Panc1 (cell line): Measurements from ENCODE around the gene ADAD2. TPM values are rescaled to one million over a fixed set of nuclear protein-coding genes. Genes with fewer than 3 reads are reported as not detected.

Source experiments
- ATAC-seq: fragments of 200-7000 bp; cut with Tn5 transposase; 2 replicates; pipeline ENCODE4 v1.9.1; 2020; ENCODE audit warnings: mild to moderate bottlenecking, moderate library complexity
- BruUV-seq: library from RNA; stranded (reverse); fragments of 400-500 nt; replicated peaks from 2 replicates; lab custom pipeline; 2021; lab: Mats Ljungman, UMichigan
- CTCF ChIA-PET: fragments of 300-600 bp; sonication (Branson Sonifier 250); formaldehyde crosslinking; loops from one replicate; lab custom pipeline; 2022; ENCODE audit warnings: antibody characterized with exemption; lab: Charles Lee
- POLR2A ChIA-PET: fragments of 300-600 bp; sonication (Branson Sonifier 250); formaldehyde crosslinking; loops from one replicate; lab custom pipeline; 2022; ENCODE audit warnings: antibody characterized with exemption; lab: Charles Lee
- DNase-seq: peaks from one replicate; pipeline ENCODE4 v3.0.0-alpha.2; 2010; ENCODE audit warnings: low read depth, low spot score
- H3K27ac ChIP-seq: 2 replicates; pipeline ENCODE4 v1.5.1; 2011; ENCODE audit warnings: mild to moderate bottlenecking, low read length, inconsistent platforms
- H3K27me3 ChIP-seq: fragments of 200-500 bp; sonication (Bioruptor generic); 2 replicates; pipeline ENCODE4 v1.6.0; 2014; ENCODE audit warnings: low read length, inconsistent platforms; ENCODE audit not compliant: control insufficient read depth, insufficient read depth
- H3K36me3 ChIP-seq: fragments of 200-500 bp; sonication (Bioruptor generic); 2 replicates; pipeline ENCODE4 v1.5.1; 2014; ENCODE audit warnings: inconsistent platforms, mild to moderate bottlenecking, low read length, moderate library complexity; ENCODE audit not compliant: control insufficient read depth, insufficient read depth
- H3K4me1 ChIP-seq: 2 replicates; pipeline ENCODE4 v1.5.1; 2011; ENCODE audit warnings: inconsistent platforms, mild to moderate bottlenecking, low read length, moderate library complexity; ENCODE audit not compliant: control insufficient read depth, insufficient read depth
- H3K4me3 ChIP-seq, 2 experiments: 2 replicates each; pipeline ENCODE4 v1.5.1; 2011 to 2012; ENCODE audit warnings: low read depth in 2 of 2, low read length in 2 of 2, mild to moderate bottlenecking in 2 of 2, inconsistent platforms in 1 of 2, moderate library complexity in 1 of 2
- H3K9me3 ChIP-seq: fragments of 200-500 bp; sonication (Bioruptor generic); 2 replicates; pipeline ENCODE4 v1.5.1; 2014; ENCODE audit warnings: low read depth, mild to moderate bottlenecking, inconsistent platforms, low read length, moderate library complexity; ENCODE audit not compliant: control insufficient read depth, insufficient read depth
- CTCF ChIP-seq: fragments of 450-650 bp; IDR thresholded peaks from 2 replicates; pipeline ENCODE4 v1.5.1; 2017; ENCODE audit warnings: mild to moderate bottlenecking
- POLR2AphosphoS5 ChIP-seq: IDR thresholded peaks from 2 replicates; pipeline ENCODE4 v1.6.1; 2012; ENCODE audit warnings: mild to moderate bottlenecking, low read depth, low read length, moderate library complexity
- SIN3A ChIP-seq: IDR thresholded peaks from 2 replicates; pipeline ENCODE4 v1.6.1; 2012; ENCODE audit warnings: low read depth, mild to moderate bottlenecking, low read length, moderate library complexity, borderline replicate concordance; ENCODE audit not compliant: insufficient read depth
- TCF7L2 ChIP-seq: IDR thresholded peaks from 2 replicates; pipeline ENCODE4 v1.6.1; 2011; ENCODE audit warnings: mild to moderate bottlenecking, low read depth, low read length, inconsistent platforms
- in situ Hi-C: cut with HindIII; loops from 2 replicates; pipeline ENCODE4 v1.10.0; 2016; ENCODE audit warnings: low sequenced_read_pairs, low pct_unique_long_range_greater_than_20kb
- intact Hi-C: fragments of 100-400 bp; cut with micrococcal nuclease; formaldehyde crosslinking; loops from one replicate; pipeline ENCODE4 v1.10.0; 2022; ENCODE audit not compliant: unreplicated experiment
- total RNA-seq: library from RNA; stranded (reverse); gene quantifications from one replicate; pipeline ENCODE4 v1.2.1, GENCODE V29; 2021; ENCODE audit not compliant: unreplicated experiment
- TF ChIP-seq, protein P1 (sequence below), 2 experiments: IDR thresholded peaks; 2 replicates each; pipeline ENCODE4 v1.6.1; 2011 to 2012; ENCODE audit warnings: low read depth in 2 of 2, control low read depth in 1 of 2, low read length in 1 of 2, mild to moderate bottlenecking in 1 of 2, moderate library complexity in 1 of 2; ENCODE audit not compliant: insufficient read depth in 1 of 2

Gene ADAD2
- total RNA-seq, 1 experiment from 2014 or later = not detected

GRCh38 chr16:84153660-84154214, 37.2 kb upstream of the ADAD2 start:
- no TSS peak for BruUV-seq
- in situ Hi-C loops = no loop called here
- DNase-seq (no peak), ATAC-seq (no peak)
- H3K27ac ChIP-seq = no peak overlapping the region
- no peak overlapping the region for H3K4me3 ChIP-seq
- intact Hi-C loops = no loop called here
- H3K27me3 ChIP-seq = no peaks in the 10 kb centered on the region
- POLR2A ChIA-PET = no interaction called here
- H3K9me3 ChIP-seq = no peaks in the 10 kb centered on the region
- no peaks in the 10 kb centered on the region for H3K36me3 ChIP-seq
- CTCF ChIA-PET = no interaction called here
- no peaks in the 10 kb centered on the region for H3K4me1 ChIP-seq
- TF ChIP-seq CTCF (no peak), SIN3A (no peak), POLR2AphosphoS5 (no peak), TCF7L2 (no peak)
- TF ChIP-seq, protein P1, sequence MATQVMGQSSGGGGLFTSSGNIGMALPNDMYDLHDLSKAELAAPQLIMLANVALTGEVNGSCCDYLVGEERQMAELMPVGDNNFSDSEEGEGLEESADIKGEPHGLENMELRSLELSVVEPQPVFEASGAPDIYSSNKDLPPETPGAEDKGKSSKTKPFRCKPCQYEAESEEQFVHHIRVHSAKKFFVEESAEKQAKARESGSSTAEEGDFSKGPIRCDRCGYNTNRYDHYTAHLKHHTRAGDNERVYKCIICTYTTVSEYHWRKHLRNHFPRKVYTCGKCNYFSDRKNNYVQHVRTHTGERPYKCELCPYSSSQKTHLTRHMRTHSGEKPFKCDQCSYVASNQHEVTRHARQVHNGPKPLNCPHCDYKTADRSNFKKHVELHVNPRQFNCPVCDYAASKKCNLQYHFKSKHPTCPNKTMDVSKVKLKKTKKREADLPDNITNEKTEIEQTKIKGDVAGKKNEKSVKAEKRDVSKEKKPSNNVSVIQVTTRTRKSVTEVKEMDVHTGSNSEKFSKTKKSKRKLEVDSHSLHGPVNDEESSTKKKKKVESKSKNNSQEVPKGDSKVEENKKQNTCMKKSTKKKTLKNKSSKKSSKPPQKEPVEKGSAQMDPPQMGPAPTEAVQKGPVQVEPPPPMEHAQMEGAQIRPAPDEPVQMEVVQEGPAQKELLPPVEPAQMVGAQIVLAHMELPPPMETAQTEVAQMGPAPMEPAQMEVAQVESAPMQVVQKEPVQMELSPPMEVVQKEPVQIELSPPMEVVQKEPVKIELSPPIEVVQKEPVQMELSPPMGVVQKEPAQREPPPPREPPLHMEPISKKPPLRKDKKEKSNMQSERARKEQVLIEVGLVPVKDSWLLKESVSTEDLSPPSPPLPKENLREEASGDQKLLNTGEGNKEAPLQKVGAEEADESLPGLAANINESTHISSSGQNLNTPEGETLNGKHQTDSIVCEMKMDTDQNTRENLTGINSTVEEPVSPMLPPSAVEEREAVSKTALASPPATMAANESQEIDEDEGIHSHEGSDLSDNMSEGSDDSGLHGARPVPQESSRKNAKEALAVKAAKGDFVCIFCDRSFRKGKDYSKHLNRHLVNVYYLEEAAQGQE (IDR thresholded peaks at IDR 0.05; ENCODE audit: insufficient read depth in 1 of 2, low read depth in 2 of 2, low read length in 1 of 2) = no peak

- BruUV-seq = no TSS peak
- no peak overlapping the region for H3K4me3 ChIP-seq
- no peaks in the 10 kb centered on the region for H3K27me3 ChIP-seq
- DNase-seq = no peak
- no peak overlapping the region for H3K27ac ChIP-seq
- ATAC-seq = no peak
- intact Hi-C loops = no loop called here
- CTCF ChIA-PET = no interaction called here
- in situ Hi-C loops = no loop called here
- no peaks in the 10 kb centered on the region for H3K9me3 ChIP-seq
- H3K4me1 ChIP-seq = no peaks in the 10 kb centered on the region; the same call in 1 of the 2 replicates
- H3K36me3 ChIP-seq = no peaks in the 10 kb centered on the region
- no peak for TF ChIP-seq POLR2AphosphoS5
- TF ChIP-seq, protein P1 (IDR thresholded peaks at IDR 0.05; ENCODE audit: insufficient read depth in 1 of 2, low read depth in 2 of 2, low read length in 1 of 2) = no peak
- TF ChIP-seq TCF7L2 = no peak
- TF ChIP-seq CTCF = no peak
- no peak for TF ChIP-seq SIN3A
- POLR2A ChIA-PET = no interaction called here
Measured at GRCh38 chr16:84155226-84155625, 35.7 kb upstream of the ADAD2 start.
